Trophoblast cell (in vitro differentiated cells and primary cell): ENCODE measurements around the gene RPL35A.
"Not testable (repeated sequence)": the region's sequence is repeated elsewhere in the genome, so short reads cannot be mapped to it uniquely, and the experiment has no call there.

ENCODE experiments used
- DNase-seq, 2 donors: peaks; one replicate each; pipeline ENCODE4 v3.0.0-alpha.2; 2016
- H2AFZ ChIP-seq: 2 replicates; pipeline ENCODE4 v1.6.1; 2013; ENCODE audit warnings: low read length, moderate library complexity, mild to moderate bottlenecking; ENCODE audit not compliant: insufficient read depth, poor library complexity
- H2AK5ac ChIP-seq: 2 replicates; pipeline ENCODE4 v1.6.1; 2013; ENCODE audit warnings: mild to moderate bottlenecking, low read length
- H2BK120ac ChIP-seq: 2 replicates; pipeline ENCODE4 v1.6.1; 2013; ENCODE audit warnings: low read length, mild to moderate bottlenecking, moderate library complexity; ENCODE audit not compliant: insufficient read depth, poor library complexity
- H2BK12ac ChIP-seq: 2 replicates; pipeline ENCODE4 v1.6.1; 2013; ENCODE audit warnings: mild to moderate bottlenecking, low read length, moderate library complexity
- H2BK5ac ChIP-seq: 2 replicates; pipeline ENCODE4 v1.6.1; 2013; ENCODE audit warnings: low read length, low read depth, moderate library complexity, mild to moderate bottlenecking; ENCODE audit not compliant: poor library complexity
- H3K14ac ChIP-seq: 2 replicates; pipeline ENCODE4 v1.6.1; 2013; ENCODE audit warnings: mild to moderate bottlenecking, low read length
- H3K18ac ChIP-seq: 2 replicates; pipeline ENCODE4 v1.6.1; 2013; ENCODE audit warnings: mild to moderate bottlenecking, low read length
- H3K23ac ChIP-seq: 2 replicates; pipeline ENCODE4 v1.6.1; 2013; ENCODE audit warnings: low read length
- H3K27ac ChIP-seq: 2 replicates; pipeline ENCODE4 v1.5.1; 2013; ENCODE audit warnings: low read depth, mild to moderate bottlenecking, inconsistent platforms, low read length, moderate library complexity
- H3K27me3 ChIP-seq: 2 replicates; pipeline ENCODE4 v1.6.1; 2013; ENCODE audit warnings: inconsistent platforms, mild to moderate bottlenecking, low read length, moderate library complexity; ENCODE audit not compliant: insufficient read depth
- H3K36me3 ChIP-seq, 2 experiments: 1 replicate in 1 of 2; 2 replicates in 1 of 2; pipeline ENCODE4 v1.6.1; 2013; ENCODE audit warnings: low read length in 2 of 2, mild to moderate bottlenecking in 2 of 2, moderate library complexity in 1 of 2; ENCODE audit not compliant: insufficient read depth in 2 of 2, control insufficient read depth in 1 of 2
- H3K4ac ChIP-seq: 2 replicates; pipeline ENCODE4 v1.6.1; 2013; ENCODE audit warnings: low read depth, mild to moderate bottlenecking, low read length, moderate library complexity
- H3K4me1 ChIP-seq, 2 experiments: 1 replicate in 1 of 2; 2 replicates in 1 of 2; pipeline ENCODE4 v1.6.1; 2013; ENCODE audit warnings: low read length in 2 of 2, mild to moderate bottlenecking in 2 of 2, moderate library complexity in 1 of 2; ENCODE audit not compliant: insufficient read depth in 2 of 2, control insufficient read depth in 1 of 2
- H3K4me2 ChIP-seq: 2 replicates; pipeline ENCODE4 v1.6.1; 2013; ENCODE audit warnings: inconsistent platforms, mild to moderate bottlenecking, low read length, moderate library complexity
- H3K4me3 ChIP-seq: 2 replicates; pipeline ENCODE4 v1.5.1; 2013; ENCODE audit warnings: mild to moderate bottlenecking, low read depth, low read length, inconsistent platforms
- H3K79me1 ChIP-seq: one replicate; pipeline ENCODE4 v1.6.1; 2013; ENCODE audit warnings: low read length
- H3K79me2 ChIP-seq: 2 replicates; pipeline ENCODE4 v1.6.1; 2013; ENCODE audit warnings: low read length, mild to moderate bottlenecking; ENCODE audit not compliant: control insufficient read depth, insufficient read depth, poor library complexity
- H3K9ac ChIP-seq: 2 replicates; pipeline ENCODE4 v1.6.1; 2013; ENCODE audit warnings: mild to moderate bottlenecking, low read length
- H3K9me3 ChIP-seq: 2 replicates; pipeline ENCODE4 v1.6.1; 2013; ENCODE audit warnings: low read depth, mild to moderate bottlenecking, control low read depth, inconsistent platforms, low read length; ENCODE audit not compliant: insufficient read depth
- H4K12ac ChIP-seq: 2 replicates; pipeline ENCODE4 v1.6.1; 2013; ENCODE audit warnings: low read depth, mild to moderate bottlenecking, low read length, moderate library complexity
- H4K8ac ChIP-seq: 2 replicates; pipeline ENCODE4 v1.6.1; 2013; ENCODE audit warnings: low read depth, mild to moderate bottlenecking, low read length, moderate library complexity
- H4K91ac ChIP-seq: one replicate; pipeline ENCODE4 v1.6.1; 2013; ENCODE audit warnings: low read depth, mild to moderate bottlenecking, low read length, moderate library complexity
- WGBS: extraction: QIAGEN DNeasy Blood & Tissue Kit; methylation state at CpG from one replicate; pipeline ENCODE4 v1.1.7; 2013; ENCODE audit warnings: missing lambda C conversion rate; ENCODE audit not compliant: insufficient read length, insufficient coverage; ENCODE audit errors: extremely low coverage; 5-methylcytosine and 5-hydroxymethylcytosine counted together

RPL35A gene

GRCh38 chr3:197960694-197961581 is 10.9 kb downstream of the RPL35A start:
- peak overlapping the region; percentile 88 for H3K9ac ChIP-seq
- WGBS = no CpG with 5 or more reads among the region's 23 CpGs
- peak overlapping the region; percentile 94 for H3K4me3 ChIP-seq
- H3K79me2 ChIP-seq = peaks cover 2% of the 10 kb centered on the region
- H3K27ac ChIP-seq = no peak overlapping the region
- peak overlapping the region; percentile 95 for H2AFZ ChIP-seq
- no peak overlapping the region for H4K91ac ChIP-seq
- H2BK120ac ChIP-seq = no peak overlapping the region
- H2BK5ac ChIP-seq = no peak overlapping the region
- peak overlapping the region; percentile 91 for H4K8ac ChIP-seq
- no peaks in the 10 kb centered on the region for H3K79me1 ChIP-seq
- H3K4me2 ChIP-seq = peak overlapping the region; percentile 99
- no peak overlapping the region for H3K4ac ChIP-seq
- H3K14ac ChIP-seq = no peak overlapping the region
- H2AK5ac ChIP-seq = no peak overlapping the region
- peaks cover 5 to 7% of the 10 kb centered on the region in 2 experiments for H3K4me1 ChIP-seq
- no peak overlapping the region for H4K12ac ChIP-seq
- no peaks in the 10 kb centered on the region for H3K27me3 ChIP-seq
- no peaks in the 10 kb centered on the region for H3K9me3 ChIP-seq
- H3K18ac ChIP-seq = no peak overlapping the region
- no peak overlapping the region for H2BK12ac ChIP-seq
- DNase-seq = no peak
- no peak overlapping the region for H3K23ac ChIP-seq
- H3K36me3 ChIP-seq = peaks cover 2 to 4% of the 10 kb centered on the region in 2 experiments

DNA sequence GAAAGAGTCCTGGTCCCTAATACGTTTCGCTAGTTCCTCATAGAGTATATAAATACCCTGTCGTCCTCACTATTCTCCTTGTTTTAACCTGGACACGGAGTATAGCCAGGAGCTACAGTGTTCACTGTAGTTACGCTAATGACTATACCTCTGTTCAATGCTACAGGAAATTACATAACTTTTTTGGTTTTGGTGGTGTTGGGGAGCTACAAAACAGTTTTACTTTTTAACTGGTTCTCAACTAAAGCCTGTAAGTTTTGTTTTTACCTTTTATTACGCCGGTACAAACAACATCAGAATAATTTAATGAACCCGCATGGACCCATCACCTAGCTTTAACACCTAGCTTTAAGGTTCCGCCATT is 11.6 kb downstream of the RPL35A start:
- H4K12ac ChIP-seq = no peak overlapping the region
- DNase-seq = no peak
- H3K4me1 ChIP-seq = peaks cover 5 to 7% of the 10 kb centered on the region in 2 experiments
- H3K4ac ChIP-seq = no peak overlapping the region
- WGBS = no CpG with 5 or more reads among the region's 9 CpGs
- no peak overlapping the region for H2AK5ac ChIP-seq
- H3K27me3 ChIP-seq = no peaks in the 10 kb centered on the region
- H3K36me3 ChIP-seq = peaks cover 0 to under 1% of the 10 kb centered on the region in 2 experiments
- no peak overlapping the region for H3K14ac ChIP-seq
- no peaks in the 10 kb centered on the region for H3K9me3 ChIP-seq
- H4K91ac ChIP-seq = no peak overlapping the region
- no peak overlapping the region for H2BK120ac ChIP-seq
- no peak overlapping the region for H3K9ac ChIP-seq
- H4K8ac ChIP-seq = no peak overlapping the region
- H3K4me2 ChIP-seq = no peak overlapping the region
- no peak overlapping the region for H2AFZ ChIP-seq
- H2BK12ac ChIP-seq = no peak overlapping the region
- no peak overlapping the region for H3K4me3 ChIP-seq
- no peaks in the 10 kb centered on the region for H3K79me1 ChIP-seq
- no peak overlapping the region for H3K23ac ChIP-seq
- no peak overlapping the region for H3K18ac ChIP-seq
- no peak overlapping the region for H3K27ac ChIP-seq
- peaks cover 2% of the 10 kb centered on the region for H3K79me2 ChIP-seq
- H2BK5ac ChIP-seq = no peak overlapping the region

GRCh38 chr3:197963019-197963637 is 13.1 kb downstream of the RPL35A start:
- Histone ChIP-seq H4K91ac (no peak overlapping the region), H2AK5ac (no peak overlapping the region), H2BK120ac (no peak overlapping the region), H3K27me3 (no peaks in the 10 kb centered on the region), H3K79me2 (peaks cover 2% of the 10 kb centered on the region), H3K23ac (no peak overlapping the region), H3K14ac (no peak overlapping the region), H3K4me1 (peaks cover 5 to 7% of the 10 kb centered on the region in 2 experiments), H3K4ac (no peak overlapping the region), H3K9me3 (no peaks in the 10 kb centered on the region), H3K79me1 (no peaks in the 10 kb centered on the region), H4K12ac (no peak overlapping the region), H4K8ac (no peak overlapping the region), H2AFZ (no peak overlapping the region), H3K4me2 (no peak overlapping the region), H2BK12ac (no peak overlapping the region), H2BK5ac (no peak overlapping the region), H3K9ac (no peak overlapping the region), H3K36me3 (no peaks in the 10 kb centered on the region), H3K27ac (no peak overlapping the region), H3K18ac (no peak overlapping the region), H3K4me3 (no peak overlapping the region)
- WGBS = no CpG with 5 or more reads among the region's 5 CpGs
- DNase-seq = no peak

GRCh38 chr3:197967337-197967989 is 17.5 kb downstream of the RPL35A start:
- not testable (repeated sequence) for H2AFZ ChIP-seq, H3K4ac ChIP-seq, H2BK120ac ChIP-seq, H3K79me2 ChIP-seq, H2BK5ac ChIP-seq, H4K91ac ChIP-seq, DNase-seq, H3K14ac ChIP-seq, H3K36me3 ChIP-seq, H3K27ac ChIP-seq, H4K8ac ChIP-seq, H3K27me3 ChIP-seq, H2BK12ac ChIP-seq, H3K23ac ChIP-seq, H3K9ac ChIP-seq, H3K4me2 ChIP-seq, H3K4me3 ChIP-seq, H2AK5ac ChIP-seq, H4K12ac ChIP-seq, H3K79me1 ChIP-seq, H3K18ac ChIP-seq, H3K4me1 ChIP-seq, H3K9me3 ChIP-seq
- no CpG with 5 or more reads among the region's 8 CpGs for WGBS
